Sciatic nerve (tissue), 2 donors: ENCODE results near the gene TBX20. TPM values are rescaled to one million over a fixed set of nuclear protein-coding genes. Genes with fewer than 3 reads are reported as not detected.
"Not testable (repeated sequence)": the region's sequence is repeated elsewhere in the genome, so short reads cannot be mapped to it uniquely, and the experiment has no call there.

ENCODE experiments used
- ATAC-seq: fragments of 200-7000 bp; cut with Tn5 transposase; one replicate; pipeline ENCODE4 v1.9.1; 2020; ENCODE audit warnings: mild to moderate bottlenecking, moderate library complexity
- DNase-seq: peaks from one replicate; pipeline ENCODE4 v3.0.0-alpha.2; 2020; ENCODE audit warnings: low spot score
- intact Hi-C: fragments of 100-400 bp; cut with DNase I; formaldehyde crosslinking; loops from one replicate; pipeline ENCODE4 v1.14.2; 2022
- total RNA-seq: library from RNA; stranded (reverse); fragmentation: NEBNext Ultra II Directional; extraction: Animal tissue kit (Norgen Biotek cat#: 25700); gene quantifications from one replicate; pipeline ENCODE4 v1.2.1, GENCODE V29; 2021
- donor health status: DM: no; HTN: no; CAD: no.
- donor health status: DM: no; HTN: no; CAD: no.

Gene TBX20
- total RNA-seq, 1 donor from 2014 or later, result not detected

- intact Hi-C loops, DNase-seq, ATAC-seq: not testable (repeated sequence)
Measured at GRCh38 chr7:35229116-35229780, 24.7 kb downstream of the TBX20 start.

GRCh38 chr7:35228496-35229051 lies 25.3 kb downstream of the TBX20 start:
- DNase-seq, ATAC-seq, intact Hi-C loops: not testable (repeated sequence)

GRCh38 chr7:35227438-35227837 lies 26.5 kb downstream of the TBX20 start:
- DNase-seq, ATAC-seq, intact Hi-C loops: not testable (repeated sequence)

GRCh38 chr7:35222445-35222844 lies 31.5 kb downstream of the TBX20 start:
- ATAC-seq, DNase-seq, intact Hi-C loops: not testable (repeated sequence)

- intact Hi-C loops, DNase-seq, ATAC-seq: not testable (repeated sequence)
Measured at GRCh38 chr7:35220176-35220575, 33.7 kb downstream of the TBX20 start.

GRCh38 chr7:35216033-35216432 lies 37.9 kb downstream of the TBX20 start:
- not testable (repeated sequence) for ATAC-seq, DNase-seq

GRCh38 chr7:35215063-35215462 lies 38.8 kb downstream of the TBX20 start:
- DNase-seq, intact Hi-C loops, ATAC-seq: not testable (repeated sequence)

More at GRCh38 chr7:35216033-35216432, 37.9 kb downstream of the TBX20 start:
- intact Hi-C loops, result not testable (repeated sequence)

GRCh38 chr7:35206924-35207323 lies 47.0 kb downstream of the TBX20 start:
- intact Hi-C loops, DNase-seq, ATAC-seq: not testable (repeated sequence)

GRCh38 chr7:35204850-35205249 lies 49.0 kb downstream of the TBX20 start:
- ATAC-seq, intact Hi-C loops, DNase-seq: not testable (repeated sequence)

- DNase-seq, intact Hi-C loops, ATAC-seq: not testable (repeated sequence)
Measured at GRCh38 chr7:35204031-35204430, 49.9 kb downstream of the TBX20 start.

- DNase-seq, ATAC-seq, intact Hi-C loops: not testable (repeated sequence)
Measured at GRCh38 chr7:35202353-35202752, 51.5 kb downstream of the TBX20 start.

GRCh38 chr7:35200170-35200569 lies 53.7 kb downstream of the TBX20 start:
- DNase-seq, ATAC-seq, intact Hi-C loops: not testable (repeated sequence)

GRCh38 chr7:35198370-35199140 lies 55.3 kb downstream of the TBX20 start:
- intact Hi-C loops, DNase-seq, ATAC-seq: not testable (repeated sequence)

- intact Hi-C loops, ATAC-seq, DNase-seq: not testable (repeated sequence)
Measured at GRCh38 chr7:35191571-35191970, 62.3 kb downstream of the TBX20 start.

- DNase-seq, ATAC-seq, intact Hi-C loops: not testable (repeated sequence)
Measured at GRCh38 chr7:35190146-35190773, 63.6 kb downstream of the TBX20 start.

GRCh38 chr7:35186751-35187150 lies 67.1 kb downstream of the TBX20 start:
- ATAC-seq, DNase-seq, intact Hi-C loops: not testable (repeated sequence)

- intact Hi-C loops, result no loop called here
- DNase-seq (no peak), ATAC-seq (peak; percentile 39)
Measured at GRCh38 chr7:35185908-35186731, 67.8 kb downstream of the TBX20 start.

GRCh38 chr7:35185578-35185907 lies 68.4 kb downstream of the TBX20 start:
- not testable (repeated sequence) for ATAC-seq

More at GRCh38 chr7:35185578-35185907, 68.4 kb downstream of the TBX20 start:
- intact Hi-C loops, DNase-seq: not testable (repeated sequence)
